GM19395 (cell line): Measurements from ENCODE around the gene NTM.

Experiments
- ATAC-seq: cut with Tn5 transposase; IDR thresholded peaks from one replicate; pipeline ENCODE4 v1.9.1; 2021; ENCODE audit warnings: mild to moderate bottlenecking, moderate library complexity; ENCODE audit not compliant: unreplicated experiment

The NTM gene

DNA sequence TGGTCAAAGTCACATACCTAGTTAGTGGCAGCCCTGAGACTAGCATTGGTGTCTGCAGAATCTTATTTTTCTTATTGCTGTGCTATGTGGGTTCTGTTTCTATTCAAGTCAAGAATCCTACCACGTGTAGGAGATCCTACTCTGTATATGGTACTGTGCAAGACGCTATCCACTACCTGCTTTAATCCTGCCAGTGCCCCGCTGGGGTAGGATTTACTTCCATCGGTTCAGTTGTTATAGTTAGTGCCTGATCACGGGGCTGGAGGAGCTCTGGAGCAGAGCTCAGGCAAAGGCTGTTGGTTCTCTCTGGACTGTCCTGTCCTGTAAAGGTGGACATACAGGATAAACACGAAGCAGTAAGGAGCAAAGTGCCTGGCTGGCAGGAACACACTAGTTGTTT lies 167.9 kb downstream of the NTM start:
- no peak for ATAC-seq

DNA sequence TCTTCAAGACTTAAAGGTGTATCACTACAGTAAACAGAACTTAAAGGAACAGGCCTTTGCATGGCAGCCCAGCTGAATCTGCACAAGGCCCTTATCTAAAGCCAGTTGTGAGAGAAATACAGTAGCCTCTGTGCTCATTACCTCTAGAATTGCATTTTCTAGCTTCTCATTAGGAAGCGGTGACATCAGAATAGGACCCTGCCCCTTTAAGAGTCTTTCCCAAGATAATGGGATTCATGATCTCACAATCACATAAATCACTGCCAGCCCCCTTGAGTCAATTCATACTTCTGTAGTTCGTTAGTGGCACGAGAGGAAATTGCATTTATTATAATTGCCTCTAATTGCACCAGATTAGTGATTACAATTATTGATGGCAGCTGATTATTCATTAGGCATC lies 170.3 kb downstream of the NTM start:
- no peak for ATAC-seq

DNA sequence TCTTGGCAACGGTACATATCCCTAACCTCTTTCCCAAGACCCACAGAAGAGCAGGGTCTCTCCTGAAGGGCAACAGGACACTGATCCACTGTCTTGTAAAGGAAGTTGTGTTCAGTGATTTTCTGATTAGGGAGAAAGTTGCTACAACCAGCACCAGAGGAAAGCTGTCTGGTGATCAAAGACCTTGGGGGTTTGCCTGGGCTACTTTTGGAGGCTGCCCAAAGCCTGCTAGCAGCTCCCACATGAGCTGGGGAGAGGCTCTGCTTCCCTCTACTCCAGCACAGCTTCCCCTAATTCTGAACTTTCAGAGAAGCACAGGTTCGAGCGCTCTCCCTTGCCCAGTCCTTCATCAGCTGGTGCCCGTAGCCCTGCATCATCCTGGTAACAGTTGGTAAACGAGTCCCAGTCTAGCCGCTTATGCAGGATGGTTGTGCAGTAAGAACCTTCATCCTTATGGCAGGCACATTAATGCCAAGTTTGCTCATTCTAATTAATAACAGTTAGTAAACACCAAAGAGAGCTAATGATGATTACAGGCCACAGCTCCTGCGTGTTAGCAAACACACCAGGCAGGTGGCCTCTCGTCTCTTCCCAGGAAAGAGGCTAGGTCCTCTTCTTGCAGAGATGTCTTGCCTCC lies 173.1 kb downstream of the NTM start:
- no peak for ATAC-seq

DNA sequence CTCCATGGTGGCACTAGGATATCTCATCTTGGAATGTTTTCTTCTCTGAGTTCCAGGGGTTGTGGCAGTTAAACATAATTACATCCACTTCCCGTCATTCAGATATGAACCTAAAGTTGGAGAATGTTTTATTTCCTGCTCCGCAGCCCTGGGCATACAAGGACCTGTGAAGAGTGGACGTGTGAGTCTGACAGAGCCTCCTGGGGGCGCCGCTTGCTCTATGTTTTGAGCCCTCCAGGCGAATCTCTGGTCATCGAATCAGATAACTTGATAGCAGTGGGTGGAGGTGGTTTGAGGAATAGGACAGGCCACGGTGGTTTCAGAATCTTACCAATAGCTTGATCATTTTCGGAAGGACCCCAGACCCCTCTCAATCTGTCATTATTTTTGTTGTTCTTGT lies 174.2 kb downstream of the NTM start:
- ATAC-seq: no peak

DNA sequence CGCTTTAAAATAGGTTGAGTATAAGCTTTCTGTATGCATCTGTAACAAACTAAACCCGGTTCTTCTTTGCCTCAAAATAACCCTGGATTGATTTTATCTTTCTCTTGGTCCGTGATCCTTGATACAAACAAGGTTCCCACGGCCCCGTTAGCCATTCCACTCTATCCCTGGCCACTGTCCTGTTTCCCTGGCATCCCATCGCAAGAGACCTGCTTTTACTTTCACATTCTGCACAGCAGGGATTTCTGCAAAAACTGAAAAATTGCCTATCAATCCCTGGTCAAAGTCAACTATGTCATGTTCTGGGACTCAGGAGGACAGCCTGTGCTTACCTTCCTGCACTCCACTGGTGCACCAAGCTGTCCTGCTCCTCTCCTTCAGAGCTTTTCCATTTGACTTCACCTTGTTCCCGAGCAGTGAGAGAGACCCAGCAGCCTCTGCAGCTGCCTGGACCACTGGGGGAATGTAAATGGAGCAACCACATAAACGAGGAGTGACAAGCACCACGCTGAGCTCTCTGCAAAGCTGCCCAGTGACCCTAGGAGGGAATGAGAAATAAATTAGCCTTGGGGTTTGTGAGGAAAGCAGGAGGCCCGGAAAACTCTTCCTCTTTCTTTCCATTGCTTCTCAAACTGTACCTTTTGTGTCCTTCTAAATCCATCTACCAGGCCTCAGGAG lies 175.9 kb downstream of the NTM start:
- ATAC-seq: no peak

DNA sequence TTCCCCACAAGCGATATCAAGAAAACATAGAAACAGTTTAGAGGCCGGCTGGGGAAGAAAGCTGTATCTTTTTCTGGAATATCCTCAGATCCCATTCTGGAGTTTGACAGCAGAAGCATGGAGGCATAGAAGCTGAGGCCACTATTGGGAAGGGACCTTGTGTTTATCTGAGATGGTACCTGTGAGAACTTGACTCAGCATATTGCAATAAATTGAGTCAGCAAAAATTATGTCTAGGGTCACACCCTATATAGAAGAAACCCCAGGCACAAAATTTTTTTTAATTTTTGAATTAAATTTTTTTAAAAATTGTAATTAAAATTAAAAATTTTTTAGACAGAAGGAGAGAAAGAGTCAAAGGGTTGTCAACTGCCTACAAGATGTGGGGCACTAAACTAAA lies 178.7 kb downstream of the NTM start:
- ATAC-seq: no peak

DNA sequence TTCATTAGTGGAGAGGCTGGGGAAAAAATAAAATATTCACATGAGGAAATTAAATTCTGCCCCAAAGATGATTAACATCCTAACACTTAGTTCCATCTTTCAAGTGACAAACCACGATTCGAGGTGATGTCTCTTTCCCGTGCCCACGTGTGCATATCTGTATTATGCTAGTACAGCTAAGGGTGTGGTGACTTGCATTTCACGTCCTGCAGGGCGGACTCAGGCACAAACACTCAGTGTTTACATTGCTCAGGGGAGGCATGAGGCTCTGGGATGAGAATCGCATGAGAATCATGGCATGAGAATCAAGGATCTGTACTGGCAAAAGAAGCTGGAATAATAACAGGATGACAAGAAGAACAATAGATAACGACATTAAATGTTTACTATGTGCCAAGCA lies 179.4 kb downstream of the NTM start:
- ATAC-seq: no peak

DNA sequence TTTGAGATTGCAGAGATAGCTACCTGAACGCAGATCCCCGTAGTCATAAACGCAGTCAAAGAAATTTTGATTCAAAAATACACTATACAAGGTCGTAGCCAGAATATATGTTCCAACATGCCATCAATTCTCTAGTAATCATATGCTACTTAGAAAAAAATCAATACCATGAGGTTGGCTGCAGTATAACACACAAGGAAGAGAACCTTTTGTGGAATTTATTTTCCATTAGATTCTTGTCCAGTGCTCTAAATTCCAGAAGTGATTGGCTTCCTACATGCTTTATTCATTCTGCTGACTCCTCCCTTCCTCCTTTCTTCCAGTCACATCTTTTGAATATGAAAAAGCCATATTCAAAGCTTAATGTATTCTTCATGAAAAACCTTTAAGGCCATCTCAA lies 189.9 kb downstream of the NTM start:
- no peak for ATAC-seq

DNA sequence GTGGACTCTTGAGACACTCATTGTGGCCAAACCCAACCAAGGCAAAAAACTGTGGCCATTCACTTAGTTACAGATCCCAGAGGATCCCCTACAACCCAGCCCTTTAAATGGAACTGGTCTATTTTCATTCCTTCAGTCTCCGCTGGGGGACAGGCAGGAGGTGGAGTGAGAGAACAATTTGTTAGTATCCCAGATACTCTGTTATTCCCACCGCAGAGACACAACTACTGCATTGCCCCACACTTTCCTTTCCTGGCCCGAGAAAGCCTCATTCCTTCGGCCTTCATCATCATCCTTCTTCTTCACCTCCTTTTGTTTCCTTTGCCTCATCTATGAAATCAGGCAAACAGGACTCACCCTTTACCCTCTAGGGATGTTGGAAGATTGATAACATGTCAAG lies 191.1 kb downstream of the NTM start:
- ATAC-seq: no peak

DNA sequence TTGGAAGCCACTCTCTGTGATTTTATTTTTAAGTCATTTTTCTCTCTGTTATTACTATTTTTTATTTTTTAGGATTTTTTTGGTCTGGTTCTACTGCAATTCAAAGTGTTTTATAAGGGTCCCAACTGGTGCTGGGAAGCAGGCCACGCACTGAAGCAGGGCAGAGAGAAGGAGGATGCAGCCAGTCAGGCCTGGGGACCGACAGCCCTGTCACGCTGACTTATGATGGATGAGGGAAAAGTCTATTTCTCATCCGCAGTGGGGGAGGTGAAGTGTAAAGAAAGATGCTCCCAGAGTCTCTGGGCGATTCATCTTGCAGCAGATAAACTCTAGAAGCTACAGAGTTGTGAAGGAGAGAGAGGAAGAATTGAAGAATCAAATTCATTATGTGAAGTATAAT lies 191.6 kb downstream of the NTM start:
- no peak for ATAC-seq

DNA sequence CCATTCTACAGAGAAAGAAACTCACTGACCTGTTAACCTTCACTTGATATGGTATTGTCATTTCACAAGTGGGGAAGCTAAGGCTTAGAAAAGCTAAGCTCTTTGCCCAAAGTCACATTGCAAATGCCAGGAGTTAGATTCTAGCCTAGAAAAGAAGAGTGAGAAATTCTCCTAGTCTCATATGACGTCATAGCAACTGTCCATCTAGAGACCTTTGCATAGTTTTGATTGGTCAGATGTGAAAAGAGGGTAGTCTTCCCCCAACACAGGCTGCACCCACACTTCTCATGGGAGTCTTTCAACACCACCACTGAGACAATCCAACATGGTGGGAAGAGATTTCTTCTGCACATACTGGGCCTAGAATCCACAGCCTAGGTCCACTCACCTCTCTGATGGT lies 197.9 kb downstream of the NTM start:
- ATAC-seq: no peak

DNA sequence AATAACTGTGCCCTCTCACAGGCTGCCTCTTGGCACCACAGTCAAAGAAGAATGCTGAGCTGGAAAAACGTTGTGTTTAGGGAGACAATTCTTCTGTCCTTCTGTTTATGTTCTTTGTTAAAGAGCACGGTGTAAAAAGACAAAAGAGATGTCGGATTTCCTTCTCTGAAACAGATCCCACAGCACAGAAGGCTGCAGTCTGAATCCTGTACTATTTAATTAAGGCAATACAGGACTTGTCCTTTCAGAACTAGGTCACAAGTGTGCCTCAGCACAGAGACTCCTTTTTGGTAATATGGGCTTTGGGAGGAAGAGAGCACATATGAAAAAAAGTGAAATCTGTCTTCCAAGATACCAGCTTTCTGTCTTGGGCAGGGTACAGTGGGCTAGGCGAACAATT lies 201.2 kb downstream of the NTM start:
- ATAC-seq: no peak

DNA sequence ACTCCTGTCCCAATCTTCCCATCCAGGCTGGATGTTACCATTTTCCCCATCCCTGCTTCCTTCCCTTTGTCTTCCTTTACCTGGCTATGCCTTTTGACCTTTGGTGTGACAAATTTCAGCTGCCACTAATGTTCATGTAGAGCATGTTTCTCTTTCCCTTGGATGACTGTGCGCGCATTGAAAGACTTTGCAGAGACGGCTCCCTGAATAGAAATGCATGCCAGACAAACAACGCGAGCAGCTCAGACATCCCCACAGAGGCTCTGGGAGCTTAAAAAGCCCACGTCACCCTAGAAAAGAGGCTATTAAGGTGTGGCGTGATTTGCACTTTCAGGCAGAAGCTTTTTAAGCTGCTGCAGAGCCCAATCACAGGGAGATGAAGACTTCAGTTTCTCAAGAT lies 202.0 kb downstream of the NTM start:
- no peak for ATAC-seq

DNA sequence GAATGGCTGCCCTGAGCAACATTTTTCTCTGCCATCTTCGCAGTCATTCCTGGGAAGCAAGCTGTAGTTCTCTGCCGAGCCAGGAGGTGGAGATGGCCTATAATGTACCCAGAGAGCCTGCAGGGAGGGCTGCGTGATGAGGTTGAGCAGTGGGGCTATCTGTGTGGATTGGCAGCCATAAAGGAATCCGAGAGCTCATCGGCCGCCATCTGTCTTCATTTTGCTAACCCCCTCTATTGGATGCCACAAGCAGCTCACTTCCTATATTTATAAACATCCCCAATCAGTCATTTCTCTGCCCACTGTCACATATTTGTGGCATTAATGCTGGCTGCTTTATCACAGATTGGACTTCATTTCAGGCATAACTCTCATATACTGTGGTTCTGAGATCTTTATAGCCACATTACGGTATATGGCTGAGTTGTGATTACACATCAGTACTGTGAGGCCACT lies 209.5 kb downstream of the NTM start:
- ATAC-seq: no peak

DNA sequence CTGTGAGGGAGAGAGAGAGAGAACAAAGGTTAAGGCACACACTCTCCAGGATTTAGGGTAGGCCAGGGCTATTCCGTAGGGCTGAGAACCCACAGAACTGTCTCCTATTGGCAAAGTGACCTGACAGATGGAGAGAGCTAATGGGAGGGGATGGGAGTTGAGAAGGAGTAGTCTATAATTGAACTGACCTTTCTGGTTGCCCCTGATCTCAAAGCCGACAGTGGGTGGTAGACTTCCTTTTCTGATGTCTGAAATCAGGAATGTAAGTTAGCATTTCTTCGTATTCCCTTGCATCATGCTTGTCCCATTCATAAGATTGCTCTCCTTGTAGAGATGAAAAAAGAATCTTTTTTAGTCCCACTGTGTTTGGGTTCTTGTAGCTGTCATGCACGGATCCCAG lies 210.1 kb downstream of the NTM start:
- ATAC-seq: no peak

DNA sequence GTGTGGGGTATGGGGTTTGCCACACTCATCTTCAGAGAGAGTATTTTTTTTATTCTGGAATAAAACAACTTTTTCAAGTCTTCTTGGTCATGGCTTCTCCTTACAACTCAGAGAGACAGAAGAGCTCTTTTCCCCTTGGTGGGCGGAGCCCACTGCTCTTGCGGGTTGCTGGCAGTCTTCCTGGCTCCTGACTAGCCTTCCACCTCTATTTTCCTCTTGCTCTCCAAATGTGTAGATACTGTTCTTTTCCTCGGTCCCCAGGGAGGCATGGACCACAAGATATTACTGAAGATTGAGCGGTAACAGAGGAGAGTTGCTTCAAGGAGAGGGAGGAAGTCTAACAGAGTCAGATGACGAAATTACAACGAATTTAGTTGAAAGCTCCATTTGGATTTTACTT lies 210.6 kb downstream of the NTM start:
- ATAC-seq: no peak

DNA sequence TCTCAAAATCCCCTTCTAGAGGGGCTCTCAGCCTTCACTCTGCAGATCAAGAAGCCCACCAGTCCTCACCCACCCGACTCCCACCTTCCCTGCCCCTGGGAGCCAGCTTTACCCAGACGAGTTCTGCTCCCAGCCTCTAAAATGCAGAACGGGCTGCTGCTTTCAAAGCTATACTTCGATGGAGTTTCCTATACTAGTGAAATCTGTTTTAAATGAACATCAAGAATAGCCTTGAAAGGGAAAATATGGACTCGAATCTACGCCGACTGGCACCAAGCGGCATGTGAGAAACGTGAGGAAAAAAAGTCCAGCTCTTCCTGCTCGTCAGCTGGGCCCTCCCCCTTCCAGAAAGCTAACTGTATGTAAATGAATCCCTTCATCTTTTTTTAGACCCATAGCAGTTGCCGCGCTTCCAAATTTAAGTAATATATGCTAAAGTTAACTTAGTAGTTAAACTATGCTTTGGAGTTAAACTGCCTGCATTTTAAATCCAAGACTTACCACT lies 211.7 kb downstream of the NTM start:
- ATAC-seq: no peak

DNA sequence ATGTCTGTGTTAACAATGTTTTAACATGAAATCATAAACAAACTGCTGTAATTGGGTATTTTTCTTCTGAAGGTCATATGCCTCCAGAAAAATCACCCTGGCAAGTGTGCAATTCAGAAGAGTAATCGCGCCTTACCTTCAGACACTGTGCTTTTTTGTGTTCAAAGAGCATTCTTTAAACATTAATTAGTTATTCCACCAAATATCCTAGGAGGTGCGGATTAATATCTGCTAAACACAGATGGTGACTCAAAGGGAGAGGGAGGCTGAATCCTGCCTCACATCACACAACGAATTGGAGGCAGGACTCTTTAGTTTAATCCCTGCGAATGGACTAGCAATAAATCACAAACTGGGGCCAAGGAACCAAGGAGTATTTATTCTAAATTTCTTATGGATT lies 213.0 kb downstream of the NTM start:
- no peak for ATAC-seq

DNA sequence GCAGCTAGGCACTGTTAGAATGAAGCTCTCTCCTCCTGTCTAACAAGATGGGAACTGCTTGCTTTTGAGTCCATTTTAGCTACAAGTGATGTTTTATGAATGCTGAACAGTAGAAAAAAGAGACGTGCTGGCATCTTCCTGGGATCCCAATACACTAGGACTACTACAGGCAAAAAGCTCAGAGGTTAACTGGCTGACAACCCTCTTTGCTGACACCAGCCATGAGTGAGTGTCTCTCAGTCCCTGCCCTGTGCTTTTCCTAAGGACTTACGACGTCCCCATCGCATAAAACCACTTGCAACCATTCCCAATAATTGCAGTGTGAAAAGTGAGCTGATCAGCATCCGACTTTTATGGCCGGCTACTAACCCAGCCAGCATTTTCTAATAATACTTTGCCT lies 213.5 kb downstream of the NTM start:
- ATAC-seq: no peak

DNA sequence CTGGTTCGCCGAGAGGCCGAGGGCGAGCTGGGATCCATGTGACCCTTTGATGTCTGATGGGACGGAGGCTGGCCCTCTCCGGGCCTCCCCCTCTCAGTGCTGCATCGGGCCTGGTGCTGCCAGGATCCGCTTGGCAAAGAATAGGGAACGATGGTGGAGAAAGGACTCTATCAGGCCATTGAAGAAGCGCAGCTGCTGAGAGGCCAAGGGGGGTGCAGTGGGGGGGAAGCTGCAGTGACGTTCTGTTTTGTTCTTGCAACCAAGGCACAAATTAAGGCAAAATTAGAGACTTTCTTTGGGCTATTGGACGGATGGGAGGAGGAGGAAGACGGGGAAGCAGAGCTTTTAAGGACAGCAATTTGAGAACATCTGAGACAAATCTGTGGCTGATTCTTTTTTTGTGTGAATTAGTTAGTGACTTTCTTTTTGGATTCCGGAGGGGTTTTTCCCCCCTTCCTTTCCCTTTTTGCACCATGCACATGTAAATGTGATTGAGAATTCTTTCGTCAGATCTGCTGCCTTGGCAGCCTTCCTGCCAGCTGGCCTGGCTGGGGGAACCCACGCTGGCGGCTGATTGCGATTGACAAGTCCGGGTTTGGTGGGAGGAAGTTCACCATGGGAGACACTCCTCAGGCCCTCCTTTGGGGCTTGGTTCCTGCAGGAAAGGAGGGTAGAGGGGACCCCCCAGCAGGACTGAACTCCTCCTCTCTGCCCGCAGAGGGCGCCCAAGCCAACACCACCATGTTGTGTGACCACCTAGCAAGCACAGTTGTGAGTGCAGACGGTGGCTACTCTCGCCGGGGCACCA lies 214.6 kb downstream of the NTM start:
- ATAC-seq: no peak

DNA sequence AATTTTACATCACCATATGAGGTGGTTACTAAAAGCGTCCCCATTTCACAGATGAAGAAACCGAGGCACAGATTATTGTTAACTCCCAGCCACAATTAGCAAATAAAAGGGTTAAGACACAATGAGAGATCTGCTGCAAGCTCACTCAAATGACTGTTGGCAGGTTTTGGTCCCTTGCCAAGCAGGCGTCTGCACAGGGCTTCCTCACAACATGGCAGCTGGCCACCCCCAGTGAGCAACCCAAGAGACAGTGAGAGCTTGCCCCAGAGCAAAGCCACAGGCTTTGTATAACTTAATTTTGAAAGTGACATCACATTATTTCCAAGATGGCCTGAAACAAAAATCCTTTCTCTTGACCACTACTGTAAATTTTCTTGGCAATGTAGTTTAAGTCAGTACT lies 217.6 kb downstream of the NTM start:
- no peak for ATAC-seq

DNA sequence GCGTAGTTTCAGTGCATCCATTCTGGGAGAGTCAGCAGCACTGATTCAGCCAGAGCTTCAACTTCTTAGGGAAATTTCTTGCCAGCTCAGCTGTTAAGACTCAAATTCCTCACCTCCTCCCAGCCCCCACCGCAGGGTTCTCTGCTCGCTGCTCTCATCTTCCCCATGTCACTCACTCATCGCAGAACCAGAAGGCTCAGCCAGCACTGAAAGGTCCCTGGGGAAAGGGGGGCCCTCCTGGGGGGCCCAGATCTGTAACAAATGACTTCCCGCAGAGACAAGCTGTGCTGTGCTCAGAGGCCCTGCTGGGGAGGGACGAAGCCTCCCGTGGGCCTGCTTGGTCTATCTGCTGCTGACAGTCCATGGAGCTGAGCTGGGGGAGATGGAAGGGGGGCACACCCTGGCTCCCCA lies 220.6 kb downstream of the NTM start:
- ATAC-seq: no peak
